AML-193 (cell line): ENCODE results near the gene OSBP2.
"Not testable (repeated sequence)": the region's sequence is repeated elsewhere in the genome, so short reads cannot be mapped to it uniquely, and the experiment has no call there.

ENCODE experiments used
- DNase-seq, 2 experiments: peaks; one replicate each; lab custom pipeline; 2025; lab: John Stamatoyannopoulos, UW

OSBP2 gene

DNA sequence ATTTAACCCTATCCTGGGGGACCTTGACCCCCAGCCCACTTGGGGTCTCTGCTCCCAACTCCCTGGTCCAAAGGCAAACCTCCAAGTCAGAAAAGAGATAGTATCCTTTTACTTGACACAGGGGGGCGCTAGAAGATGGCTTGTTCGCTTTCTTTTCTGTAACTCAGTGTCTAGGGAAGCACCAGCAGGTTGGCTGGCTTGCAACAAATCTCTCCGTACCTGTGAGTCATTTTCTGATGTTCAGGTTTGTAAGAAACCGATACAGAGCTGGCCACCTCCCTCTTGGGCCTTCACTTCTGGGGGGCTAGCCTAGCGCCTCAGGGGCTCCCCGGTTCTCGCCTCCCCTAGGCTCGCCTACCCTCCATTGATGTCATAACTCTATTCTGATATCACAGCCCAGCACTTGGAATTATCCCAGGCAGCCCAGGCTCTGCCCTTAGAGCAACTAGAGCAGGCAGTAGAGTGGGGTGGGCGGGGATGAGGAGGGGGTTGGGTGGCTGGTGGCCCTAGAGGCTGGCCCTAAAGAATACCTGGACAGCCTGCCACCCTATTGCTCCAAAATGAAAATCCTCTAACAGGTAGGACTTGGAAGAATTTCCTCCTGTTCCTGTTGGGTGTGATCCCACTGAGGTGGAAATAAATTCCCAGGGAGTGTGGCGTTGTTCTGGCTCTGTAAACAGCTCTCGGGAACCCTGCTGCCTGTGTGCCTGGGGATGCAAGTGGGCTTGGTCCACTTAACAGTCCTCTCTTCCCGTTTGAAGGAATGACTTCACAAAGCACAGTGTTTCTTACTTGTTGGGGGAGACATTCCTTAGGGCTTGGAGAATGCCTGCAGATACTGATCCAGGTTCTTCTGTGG, 69.4 kb downstream of the OSBP2 start:
- DNase-seq, result peak; percentile 60 to 63

GRCh38 chr22:30767661-30768060, 73.0 kb downstream of the OSBP2 start:
- DNase-seq, result no peak

- DNase-seq, result no peak
Observed at GRCh38 chr22:30770716-30771115, 76.0 kb downstream of the OSBP2 start.

DNA sequence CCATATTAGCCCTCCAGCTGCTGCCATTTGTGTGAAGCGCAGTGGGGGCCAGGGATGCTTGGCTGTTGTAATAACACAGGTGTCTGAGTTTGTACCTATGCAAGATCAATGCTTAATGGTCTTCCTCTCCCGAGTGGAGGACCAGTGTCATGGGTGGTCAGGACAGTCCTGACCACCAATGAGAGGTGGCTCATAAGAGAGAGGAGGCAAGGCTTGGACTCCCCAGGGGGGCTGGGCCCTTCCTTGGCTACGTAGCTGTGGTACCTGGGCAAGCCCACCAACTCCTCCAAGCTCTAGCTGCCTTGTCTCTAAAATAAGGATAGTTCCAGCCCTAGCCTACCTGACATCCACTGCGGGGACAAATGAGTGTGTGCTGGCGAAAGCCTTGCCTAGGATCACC, 79.2 kb downstream of the OSBP2 start:
- DNase-seq, result no peak

DNA sequence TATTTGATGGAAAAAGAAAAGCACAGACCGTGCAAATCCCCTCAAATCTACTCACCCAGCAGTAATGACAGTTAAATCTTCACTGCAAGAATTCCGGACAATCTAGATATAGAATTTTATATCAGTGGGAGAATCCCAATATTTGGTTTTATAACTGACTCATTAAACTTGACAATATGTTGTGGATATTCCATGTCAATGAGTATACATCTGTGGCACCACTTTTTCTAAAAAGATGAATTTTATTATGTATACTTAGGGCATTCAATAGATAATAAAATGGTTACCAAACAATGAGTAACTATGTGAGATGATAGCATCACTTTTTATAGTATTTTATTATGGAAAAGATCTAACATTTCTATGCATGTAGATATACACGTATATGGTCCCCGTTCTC, 79.9 kb downstream of the OSBP2 start:
- no peak for DNase-seq

- no peak for DNase-seq
Observed at GRCh38 chr22:30776476-30776875, 81.8 kb downstream of the OSBP2 start.

- DNase-seq, result not testable (repeated sequence)
Observed at GRCh38 chr22:30777146-30777545, 82.5 kb downstream of the OSBP2 start.

DNA sequence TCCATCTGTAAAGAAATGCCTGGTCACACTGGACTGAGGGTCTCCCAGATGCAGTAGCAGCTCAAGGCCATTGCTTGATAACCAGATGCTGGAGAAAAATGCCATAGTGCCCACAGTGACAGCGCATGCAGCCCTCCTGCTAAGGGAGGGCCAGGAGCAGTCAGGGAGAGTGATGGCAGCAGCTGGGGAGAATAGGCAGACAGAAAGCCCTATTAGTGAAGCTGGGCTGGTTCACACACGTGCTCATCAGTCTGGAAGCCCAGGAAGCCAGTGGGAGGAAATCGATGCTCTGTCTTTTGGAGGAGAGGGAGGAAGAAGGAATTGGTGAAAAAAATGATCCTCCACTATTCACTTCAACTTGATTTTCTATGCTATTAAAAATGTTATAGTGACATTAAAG, 82.9 kb downstream of the OSBP2 start:
- no peak for DNase-seq

DNA sequence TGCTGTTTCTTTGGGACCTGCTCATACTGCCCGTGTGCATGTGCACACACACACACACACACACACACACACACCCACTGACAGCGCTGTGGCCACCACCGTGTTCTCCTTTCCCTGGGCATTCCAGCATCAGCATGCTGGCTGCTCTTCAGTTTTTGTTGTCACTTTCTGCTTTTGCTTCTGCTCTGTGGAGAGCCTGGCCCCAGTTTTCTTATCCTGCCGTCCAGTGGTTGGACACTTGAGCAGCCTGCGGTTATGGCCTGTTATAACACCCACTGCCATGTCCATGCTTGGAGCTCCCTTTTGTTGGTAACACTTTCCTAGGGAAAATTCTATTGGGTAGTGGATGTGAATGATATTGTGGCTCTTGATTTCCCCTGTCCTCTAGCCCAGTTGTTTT, 83.6 kb downstream of the OSBP2 start:
- no peak for DNase-seq

- DNase-seq, result no peak
Observed at GRCh38 chr22:30780026-30780425, 85.4 kb downstream of the OSBP2 start.

DNA sequence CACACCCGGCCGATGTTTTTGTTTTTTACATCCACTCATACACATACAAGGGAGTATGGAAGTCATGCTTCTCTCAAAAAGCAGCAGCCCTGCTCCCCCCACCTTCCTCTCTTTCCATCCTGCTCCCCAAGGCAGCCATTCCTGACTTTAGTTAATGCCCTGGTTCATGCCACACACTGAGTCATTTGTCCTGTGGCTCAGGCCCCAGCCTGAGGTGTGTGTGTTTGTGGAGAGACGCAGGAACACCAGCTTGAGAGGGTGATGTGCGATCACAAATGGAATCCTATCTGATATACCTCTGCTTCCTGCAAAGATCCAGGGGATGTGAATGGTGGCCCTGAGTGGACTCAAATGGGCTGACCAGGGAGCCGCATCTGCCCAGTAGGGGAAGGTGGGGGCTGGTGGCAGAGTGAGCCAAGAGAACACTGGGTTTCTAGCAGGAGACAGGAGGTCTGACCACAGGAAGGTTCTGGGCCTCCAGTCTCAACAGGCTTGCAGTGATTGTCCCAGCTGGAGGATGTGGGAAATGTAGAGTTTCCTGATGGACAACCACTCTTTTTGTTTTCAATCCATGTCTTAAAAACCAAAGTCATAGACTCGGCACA, 86.7 kb downstream of the OSBP2 start:
- no peak for DNase-seq

DNA sequence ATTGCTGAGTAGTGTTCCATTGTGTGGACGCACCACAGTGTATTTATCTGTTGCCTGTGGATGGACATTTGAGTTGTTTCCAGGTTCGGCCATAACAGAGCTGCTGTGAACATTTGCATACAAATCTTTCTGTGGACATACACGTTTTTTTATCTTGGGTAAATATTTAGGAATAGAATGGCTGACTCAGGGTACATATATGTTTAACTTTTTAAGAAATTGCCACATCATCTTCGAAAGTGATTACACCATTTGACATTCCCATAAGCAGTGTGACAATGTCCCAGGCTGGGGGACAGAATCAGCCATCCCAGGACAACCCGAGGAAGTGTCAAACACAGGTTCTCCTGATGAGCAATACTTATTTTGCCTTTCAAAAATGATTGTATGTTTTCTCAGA, 87.9 kb downstream of the OSBP2 start:
- no peak for DNase-seq

- DNase-seq, result no peak
Observed at GRCh38 chr22:30783021-30783420, 88.3 kb downstream of the OSBP2 start.

DNA sequence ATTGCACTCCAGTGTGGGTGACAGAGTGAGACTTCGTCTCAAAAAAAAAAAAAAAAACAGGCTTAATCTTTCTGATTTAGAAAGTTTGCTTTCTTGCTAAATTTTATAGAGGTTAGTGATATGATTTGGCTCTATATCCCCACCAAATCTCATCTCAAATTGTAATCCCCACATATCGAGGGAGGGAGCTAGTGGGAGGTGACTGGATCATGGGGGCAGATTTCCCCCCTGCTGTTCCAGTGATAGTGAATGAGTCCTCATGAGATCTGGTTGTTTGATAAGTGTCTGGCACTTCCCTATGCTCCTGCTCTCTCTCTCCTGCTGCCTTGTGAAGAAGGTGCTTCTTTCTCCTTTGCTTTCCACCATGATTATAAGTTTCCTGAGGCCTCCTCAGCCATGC, 90.9 kb downstream of the OSBP2 start:
- no peak for DNase-seq

- DNase-seq, result no peak
Observed at GRCh38 chr22:30790366-30790765, 95.7 kb downstream of the OSBP2 start.

GRCh38 chr22:30792456-30792855, 97.8 kb downstream of the OSBP2 start:
- no peak for DNase-seq

- no peak for DNase-seq
Observed at GRCh38 chr22:30795118-30795517, 100.4 kb downstream of the OSBP2 start.

DNA sequence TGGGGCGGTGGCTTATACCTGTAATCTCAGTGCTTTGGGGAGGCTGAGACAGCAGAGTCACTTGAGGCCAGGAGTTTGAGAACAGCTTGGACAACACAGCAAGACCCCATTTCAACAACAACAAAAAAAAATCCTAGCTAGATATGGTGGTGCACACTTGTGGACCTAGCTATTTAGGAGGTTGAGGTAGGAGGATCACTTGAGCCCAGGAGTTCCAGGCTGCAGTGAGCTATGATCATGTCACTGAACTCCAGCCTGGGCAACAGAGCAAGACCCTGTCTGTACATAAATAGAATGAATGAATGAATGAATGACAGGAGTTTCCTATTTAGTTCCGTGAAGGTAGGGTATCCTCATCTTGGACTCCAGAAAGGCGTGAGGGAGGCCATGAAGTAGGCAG, 107.0 kb downstream of the OSBP2 start:
- no peak for DNase-seq

- DNase-seq, result peak; percentile 69 to 72
Observed at GRCh38 chr22:30802202-30803166, 107.8 kb downstream of the OSBP2 start.

- DNase-seq, result no peak
Observed at GRCh38 chr22:30803679-30804078, 109.0 kb downstream of the OSBP2 start.

- DNase-seq, result no peak
Observed at GRCh38 chr22:30804626-30805025, 110.0 kb downstream of the OSBP2 start.

GRCh38 chr22:30806391-30806861, 111.8 kb downstream of the OSBP2 start:
- no peak for DNase-seq
